Sciatic nerve (tissue), 2 donors: ENCODE results near the gene OPN1SW. TPM values are rescaled to one million over a fixed set of nuclear protein-coding genes. Genes with fewer than 3 reads are reported as not detected.
A peak's percentile ranks its signal among the peaks of the same experiment; 100 is the strongest.

Source experiments
- ATAC-seq: fragments of 200-7000 bp; cut with Tn5 transposase; one replicate; pipeline ENCODE4 v1.9.1; 2020; ENCODE audit warnings: mild to moderate bottlenecking, moderate library complexity
- DNase-seq: peaks from one replicate; pipeline ENCODE4 v3.0.0-alpha.2; 2020; ENCODE audit warnings: low spot score
- intact Hi-C: fragments of 100-400 bp; cut with DNase I; formaldehyde crosslinking; loops from one replicate; pipeline ENCODE4 v1.14.2; 2022
- total RNA-seq: library from RNA; stranded (reverse); fragmentation: NEBNext Ultra II Directional; extraction: Animal tissue kit (Norgen Biotek cat#: 25700); gene quantifications from one replicate; pipeline ENCODE4 v1.2.1, GENCODE V29; 2021
- donor health status: DM: no; HTN: no; CAD: no.
- donor health status: DM: no; HTN: no; CAD: no.

The OPN1SW gene
- total RNA-seq, 1 donor from 2014 or later: not detected

DNA sequence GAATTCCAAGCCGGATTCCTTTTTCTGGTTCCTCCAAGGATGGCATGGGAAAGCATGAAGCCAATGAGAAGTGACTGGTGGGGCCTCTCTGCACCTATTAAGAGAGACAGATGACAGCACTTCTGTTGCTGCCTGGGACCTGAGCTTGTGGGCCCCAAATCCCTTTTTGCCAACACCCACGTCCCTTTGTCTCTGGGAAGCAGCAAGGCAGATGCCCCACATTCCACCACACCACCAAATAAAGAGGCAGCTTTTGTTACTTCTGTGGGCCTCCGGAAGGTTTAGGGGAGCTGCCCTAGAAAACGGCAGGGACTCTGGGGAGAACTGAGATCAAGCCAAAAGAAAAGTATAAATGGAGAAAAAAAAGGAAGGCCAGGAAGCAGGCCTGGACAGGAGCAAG lies 19.5 kb upstream of the OPN1SW start:
- ATAC-seq: no peak
- DNase-seq: no peak
- intact Hi-C loops: no loop called here

DNA sequence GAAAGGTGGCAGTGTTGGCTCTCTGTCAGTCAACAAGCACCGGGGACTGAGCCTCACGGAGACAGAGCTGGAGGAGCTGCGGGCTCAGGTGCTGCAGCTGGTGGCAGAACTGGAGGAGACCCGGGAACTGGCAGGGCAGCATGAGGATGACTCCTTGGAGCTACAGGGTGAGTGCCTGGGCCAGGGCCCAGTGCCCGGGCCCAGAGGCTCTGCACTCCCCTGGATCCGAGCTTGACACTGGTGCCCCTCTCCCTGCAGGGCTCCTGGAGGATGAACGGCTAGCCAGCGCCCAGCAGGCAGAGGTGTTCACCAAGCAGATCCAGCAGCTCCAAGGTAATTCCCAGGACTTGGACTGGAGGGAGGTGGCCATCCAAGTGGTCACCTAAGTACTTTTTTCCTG lies 18.8 kb upstream of the OPN1SW start:
- intact Hi-C loops: no loop called here
- no peak for ATAC-seq
- DNase-seq: no peak

DNA sequence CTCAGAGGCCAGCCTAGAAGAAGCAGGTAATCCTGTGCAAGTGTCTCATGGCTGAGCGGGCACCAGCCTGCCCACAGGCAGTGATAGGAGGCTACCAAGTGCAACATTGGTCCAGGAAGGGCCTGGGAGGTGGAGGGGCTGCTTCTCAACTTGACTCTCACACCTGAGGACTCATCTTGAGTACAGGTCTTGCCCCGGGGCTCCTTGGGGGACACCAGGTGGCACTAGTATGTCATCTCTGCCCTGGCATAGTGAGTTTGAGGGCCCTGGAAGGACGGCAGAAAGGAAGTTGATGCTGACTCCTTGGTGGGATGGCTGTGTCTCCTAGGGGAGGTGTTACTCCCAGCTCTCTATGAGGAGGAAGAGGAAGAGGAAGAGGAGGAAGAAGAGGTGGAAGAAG lies 18.4 kb upstream of the OPN1SW start:
- DNase-seq (no peak), ATAC-seq (no peak)
- intact Hi-C loops: no loop called here

DNA sequence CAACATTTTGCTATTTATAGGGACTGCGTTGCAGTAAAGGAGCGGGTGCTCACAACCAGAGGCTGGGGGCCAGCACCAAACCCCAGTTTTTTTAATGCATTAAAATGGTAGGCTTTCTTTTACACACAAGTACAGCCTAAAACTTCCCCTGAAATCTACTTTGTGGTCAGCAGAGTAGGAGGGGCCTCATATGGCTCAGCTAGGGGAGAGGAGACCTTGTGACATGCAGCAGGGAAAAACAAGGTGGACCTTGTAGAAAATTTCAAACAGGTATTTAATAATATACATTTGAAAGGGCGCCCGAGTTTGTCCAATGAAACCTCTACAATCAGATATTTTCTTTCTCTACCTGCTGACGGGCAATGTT lies 17.6 kb upstream of the OPN1SW start:
- ATAC-seq: no peak
- no peak for DNase-seq
- intact Hi-C loops: no loop called here

DNA sequence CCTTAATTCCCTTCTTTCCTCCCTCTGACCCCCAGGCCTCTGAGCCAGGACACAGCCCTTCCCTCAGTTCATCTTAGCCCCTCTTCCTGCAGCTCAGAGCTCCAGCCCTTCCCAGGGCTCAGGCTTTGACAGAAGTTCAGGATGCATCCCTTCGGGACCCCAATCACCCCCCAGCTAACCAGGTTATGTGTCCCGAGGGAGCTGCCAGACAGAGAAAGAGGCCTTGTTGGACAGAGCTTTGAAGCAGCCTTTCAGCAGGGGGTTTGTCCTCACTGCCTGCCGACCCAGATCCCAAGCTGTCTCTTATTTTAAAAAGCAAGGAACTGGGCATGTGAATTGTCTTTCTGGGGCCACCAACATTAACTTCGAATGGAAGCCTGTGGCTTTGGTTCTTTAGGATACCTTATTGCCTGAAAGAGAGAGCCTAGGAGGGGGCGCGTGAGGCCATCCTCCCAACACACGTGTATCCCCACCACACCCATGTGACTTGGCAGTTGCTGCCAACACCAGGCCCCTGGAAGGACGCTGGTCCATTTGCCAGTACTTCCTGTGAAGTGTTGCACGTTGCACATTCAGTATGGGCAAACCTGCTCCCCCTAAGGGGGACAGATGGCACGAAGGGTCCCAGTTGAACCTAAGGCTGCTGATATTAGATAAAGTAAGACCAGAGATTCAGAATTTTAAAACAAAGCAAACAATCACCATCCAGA lies 17.0 kb upstream of the OPN1SW start:
- DNase-seq (no peak), ATAC-seq (no peak)
- intact Hi-C loops: no loop called here

DNA sequence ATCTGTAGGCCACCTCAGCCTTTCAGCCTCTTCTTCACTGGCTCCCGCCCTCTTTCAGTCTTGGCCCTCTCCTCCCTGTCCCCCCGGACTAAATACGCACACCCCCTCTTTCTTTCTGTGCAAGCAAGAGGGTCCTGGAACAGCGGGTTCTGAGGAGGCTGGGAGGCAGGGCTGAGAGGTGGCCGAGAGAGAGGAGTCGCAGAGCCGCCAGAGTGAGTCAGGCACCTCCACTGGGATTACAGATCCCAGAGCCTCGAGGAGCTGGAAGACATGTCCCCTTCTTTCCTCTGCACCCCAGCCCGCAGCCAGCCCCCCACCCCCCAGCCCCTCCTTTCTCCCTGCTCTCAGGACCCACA lies 16.4 kb upstream of the OPN1SW start:
- peak; percentile 11 for ATAC-seq
- DNase-seq: no peak
- intact Hi-C loops: no loop called here

DNA sequence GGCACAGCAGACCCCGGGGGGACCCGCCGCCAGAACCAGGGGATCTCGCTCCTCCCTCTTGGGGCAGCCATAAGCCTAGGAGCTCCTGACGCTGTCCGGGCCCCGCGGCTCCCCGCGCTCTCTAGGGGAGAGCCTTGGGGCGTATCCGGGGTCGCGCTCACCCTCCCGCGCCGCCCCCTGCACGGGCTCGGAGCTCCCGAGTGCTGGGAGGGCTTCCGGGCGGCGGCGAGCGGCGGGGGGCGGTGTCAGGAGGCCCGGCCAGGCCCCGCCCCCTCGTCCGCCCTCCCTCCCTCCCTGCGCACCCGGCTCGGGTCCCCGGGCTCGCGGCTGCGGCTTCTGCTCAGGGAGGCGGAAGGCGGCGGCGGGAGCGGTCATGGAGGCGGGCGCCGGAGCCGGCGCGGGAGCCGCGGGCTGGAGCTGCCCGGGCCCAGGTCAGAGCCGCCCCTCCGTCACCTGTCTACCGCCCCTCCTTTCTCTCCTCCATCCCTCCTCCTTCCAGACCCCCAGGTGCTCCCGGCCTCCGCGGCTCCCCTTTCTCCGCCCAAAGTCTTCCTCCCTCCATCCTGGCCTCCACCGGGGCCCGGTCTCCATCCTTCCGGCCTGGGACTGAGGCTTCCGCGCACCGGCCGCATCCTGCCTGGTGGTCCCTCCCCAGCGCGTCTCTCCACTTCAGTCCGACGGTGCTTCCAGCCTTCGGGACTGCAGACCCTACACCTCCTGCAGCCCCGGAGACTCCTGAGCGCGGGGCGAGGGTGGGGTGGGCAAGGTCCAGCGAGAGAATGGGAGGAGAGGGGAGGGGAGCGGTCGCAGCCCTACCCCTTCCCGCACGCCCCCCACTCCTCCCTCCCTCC lies 15.8 kb upstream of the OPN1SW start, which contains the start of gene CCDC136:
TSS of gene CCDC136 (plus strand) at position 848 of the 851 bp plus-strand sequence. CDS start 444 bp downstream, outside the sequence.
- ATAC-seq: peak; percentile 75
- intact Hi-C loops: no loop called here
- peak; percentile 81 for DNase-seq

DNA sequence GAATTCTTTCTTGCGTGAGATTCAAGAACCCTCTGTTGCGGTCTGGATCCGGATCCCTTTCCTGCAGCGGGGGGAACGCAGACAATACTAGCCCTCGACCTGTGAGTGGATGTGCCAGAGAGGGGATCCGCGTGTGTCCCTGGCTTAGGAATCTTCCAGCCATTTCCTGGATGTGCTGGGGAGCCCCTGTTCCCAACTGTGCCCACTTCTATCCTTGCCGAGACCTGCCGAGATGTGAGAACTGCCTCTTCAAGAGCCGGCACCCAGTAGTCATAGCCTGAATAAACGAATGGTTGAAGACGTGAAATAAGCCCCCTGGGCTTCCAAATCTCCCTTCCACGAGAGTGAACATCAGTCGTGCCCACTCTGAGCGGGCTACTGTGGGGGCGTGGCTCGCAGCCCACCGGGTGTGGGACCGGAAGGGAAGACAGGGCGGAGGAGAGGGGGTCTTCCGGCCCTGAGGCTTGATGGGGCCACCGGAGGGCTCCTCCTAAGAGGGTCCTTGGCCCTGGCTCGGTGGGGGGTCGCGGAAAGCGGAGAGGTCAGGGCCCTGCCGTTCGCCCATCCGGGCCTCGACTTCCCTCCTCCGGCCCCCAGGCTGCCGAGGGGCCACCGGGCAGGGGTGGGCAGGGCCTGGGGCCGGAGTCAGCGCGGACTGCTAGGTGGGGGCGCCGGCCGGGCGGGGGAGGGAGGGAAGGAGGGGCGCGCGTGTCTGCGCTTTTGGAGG lies 14.9 kb upstream of the OPN1SW start:
- ATAC-seq (peak; percentile 41), DNase-seq (no peak)
- intact Hi-C loops: no loop called here

DNA sequence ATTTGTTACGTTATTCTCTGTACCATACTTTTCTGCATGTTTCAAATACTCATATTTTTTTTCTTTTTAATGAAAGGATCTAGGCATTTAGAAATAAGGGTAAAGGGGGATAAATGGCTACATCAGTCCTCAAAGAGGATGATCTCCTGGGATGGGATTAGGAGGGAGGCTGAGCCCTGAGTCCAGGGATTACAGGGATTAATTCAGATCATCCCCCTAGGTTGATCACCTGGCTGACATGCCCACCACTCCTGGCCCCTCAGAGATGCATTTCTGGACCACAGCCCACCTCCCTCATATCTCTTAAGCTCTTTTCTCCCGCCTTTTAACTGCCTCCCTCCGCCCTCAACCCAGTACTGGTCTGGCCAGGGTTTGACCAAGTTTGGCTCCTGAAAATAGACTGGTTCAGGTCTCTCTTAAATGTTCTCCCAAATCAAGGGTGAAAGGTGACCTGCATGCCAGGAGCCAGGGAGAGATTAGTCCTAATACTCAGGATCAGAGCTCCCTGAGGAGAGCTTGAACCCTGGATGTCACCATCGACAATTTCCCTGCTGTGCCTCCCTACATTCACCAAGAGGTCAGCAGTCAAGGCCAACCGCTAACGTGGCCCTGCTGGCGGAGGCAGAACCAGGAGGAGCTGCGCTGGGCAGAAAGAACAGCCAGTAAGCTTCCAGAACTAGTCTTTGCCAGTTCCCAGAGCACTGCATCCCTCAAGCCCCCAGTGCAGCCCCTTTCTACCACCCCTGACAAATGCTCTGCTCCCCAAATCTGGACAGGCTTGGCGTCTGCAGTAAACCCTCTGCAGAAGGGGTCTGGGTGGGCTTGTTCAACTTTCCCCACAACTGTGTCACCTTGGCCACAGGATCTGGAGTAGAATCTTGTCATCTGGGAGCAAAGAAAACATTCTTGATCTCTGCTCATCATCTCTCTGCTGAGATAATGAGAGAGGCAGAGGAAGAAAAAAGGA lies 13.1 kb upstream of the OPN1SW start:
- ATAC-seq: no peak
- intact Hi-C loops: no loop called here
- DNase-seq: no peak

DNA sequence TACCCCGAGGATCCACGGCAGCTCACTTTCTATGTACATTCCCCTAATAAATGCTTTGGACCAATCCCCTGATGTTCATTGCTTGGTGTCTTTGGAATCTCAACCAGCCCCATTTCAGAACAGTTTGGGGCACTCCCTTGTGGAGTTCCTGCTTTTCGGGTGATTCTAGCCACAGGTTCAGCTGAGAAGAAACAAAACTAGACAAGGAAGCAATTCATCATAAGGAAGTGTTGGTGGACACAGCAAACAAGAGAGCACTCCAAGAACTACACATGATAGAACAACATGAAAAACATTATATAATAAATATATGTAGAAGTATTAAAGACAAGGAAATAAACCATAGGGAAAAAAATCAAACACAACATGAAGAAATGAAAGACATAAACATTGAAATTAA lies 10.1 kb upstream of the OPN1SW start:
- intact Hi-C loops: no loop called here
- ATAC-seq (no peak), DNase-seq (no peak)

DNA sequence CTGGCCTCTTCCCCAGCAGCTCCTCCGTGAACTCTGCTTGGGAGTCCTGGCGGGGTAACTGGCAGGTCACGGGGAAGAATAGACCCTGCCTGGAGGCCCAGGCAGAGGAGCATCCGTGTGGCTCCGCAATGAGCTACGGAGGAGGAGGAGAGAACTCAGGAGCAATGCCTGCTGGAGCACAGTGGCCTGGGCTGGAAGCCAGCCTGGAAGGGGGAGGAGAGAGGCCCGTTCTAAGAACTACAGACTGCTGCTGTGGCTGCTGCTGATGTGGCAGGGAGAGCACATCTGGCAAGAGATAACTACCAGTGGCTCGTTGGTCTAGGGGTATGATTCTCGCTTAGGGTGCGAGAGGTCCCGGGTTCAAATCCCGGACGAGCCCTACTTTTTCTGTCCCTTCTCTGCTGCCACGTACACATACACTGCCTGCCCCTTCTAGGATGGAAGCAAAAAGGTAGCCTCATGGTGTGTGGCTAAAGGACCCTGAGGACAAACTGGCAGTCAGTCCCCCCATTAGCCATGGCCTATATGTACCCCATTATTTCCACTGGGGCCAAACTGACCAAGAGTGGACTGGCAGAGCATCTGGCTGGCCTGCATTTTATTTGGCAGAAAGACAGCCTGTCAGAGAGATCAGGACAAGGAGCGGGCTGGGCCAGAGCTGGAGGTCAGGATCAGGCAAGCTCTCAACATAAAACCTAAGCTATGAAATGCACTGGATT lies 7.7 kb upstream of the OPN1SW start:
- DNase-seq: peak; percentile 77
- ATAC-seq: peak; percentile 90
- intact Hi-C loops: no loop called here

DNA sequence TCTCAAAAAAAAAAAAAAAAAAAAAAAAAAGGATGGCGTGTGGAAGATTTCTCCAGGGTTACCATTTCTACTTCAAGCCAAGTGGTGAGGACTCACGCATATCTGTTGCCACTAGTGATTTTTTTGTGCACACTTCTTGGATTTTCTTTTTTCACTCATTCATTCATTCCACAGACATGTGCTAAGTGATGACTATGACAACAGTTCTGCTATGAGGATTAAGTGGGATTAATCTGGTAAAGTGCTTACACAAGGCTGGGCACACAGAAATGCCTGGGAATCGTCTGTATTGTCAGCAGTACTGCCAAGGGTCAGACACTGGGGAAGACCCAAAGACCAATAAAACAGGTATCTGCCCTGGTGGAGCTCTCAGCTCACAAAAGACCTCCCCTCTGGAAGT lies 6.3 kb upstream of the OPN1SW start:
- ATAC-seq (no peak), DNase-seq (no peak)
- intact Hi-C loops: no loop called here

DNA sequence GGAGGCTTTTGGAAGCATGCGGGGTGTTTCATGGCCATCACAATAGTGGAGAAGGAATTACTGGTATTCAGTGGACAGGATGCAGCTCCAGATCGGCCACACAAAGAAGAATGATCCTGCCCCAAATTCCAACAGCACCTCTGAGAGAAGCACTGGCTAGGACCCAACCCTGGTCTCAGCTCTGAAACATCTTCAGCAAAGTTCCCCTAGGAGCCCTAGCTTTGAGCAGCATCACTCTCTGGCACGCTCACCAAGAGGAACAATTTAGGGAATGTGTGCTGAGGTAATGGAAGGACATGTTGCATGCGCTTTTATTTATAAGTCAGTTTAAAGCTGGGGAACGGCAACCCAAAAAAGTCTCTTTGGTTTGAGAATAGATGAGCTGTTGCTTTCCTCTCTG lies 5.5 kb upstream of the OPN1SW start:
- intact Hi-C loops: no loop called here
- DNase-seq: no peak
- peak; percentile 80 for ATAC-seq

DNA sequence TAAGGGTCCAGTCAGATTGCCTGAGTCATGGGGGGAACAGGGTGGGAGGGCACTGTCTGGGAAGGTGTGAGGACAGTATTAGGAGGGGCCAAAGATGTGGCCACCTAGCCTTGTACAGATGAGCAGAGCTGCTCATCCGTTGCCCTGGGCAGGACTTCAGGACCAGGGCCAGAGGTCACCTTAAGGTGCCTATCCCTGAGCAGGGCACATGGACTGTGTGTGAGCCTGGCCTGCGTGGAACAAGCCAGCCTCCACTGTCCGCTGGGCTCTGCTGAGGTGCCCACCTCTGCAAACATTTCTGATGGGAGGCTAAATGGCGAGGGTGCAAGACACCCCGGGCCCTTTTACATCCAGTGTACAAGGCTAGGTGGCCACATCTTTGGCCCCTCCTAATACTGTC lies 3.4 kb upstream of the OPN1SW start:
- intact Hi-C loops: no loop called here
- ATAC-seq (no peak), DNase-seq (no peak)

DNA sequence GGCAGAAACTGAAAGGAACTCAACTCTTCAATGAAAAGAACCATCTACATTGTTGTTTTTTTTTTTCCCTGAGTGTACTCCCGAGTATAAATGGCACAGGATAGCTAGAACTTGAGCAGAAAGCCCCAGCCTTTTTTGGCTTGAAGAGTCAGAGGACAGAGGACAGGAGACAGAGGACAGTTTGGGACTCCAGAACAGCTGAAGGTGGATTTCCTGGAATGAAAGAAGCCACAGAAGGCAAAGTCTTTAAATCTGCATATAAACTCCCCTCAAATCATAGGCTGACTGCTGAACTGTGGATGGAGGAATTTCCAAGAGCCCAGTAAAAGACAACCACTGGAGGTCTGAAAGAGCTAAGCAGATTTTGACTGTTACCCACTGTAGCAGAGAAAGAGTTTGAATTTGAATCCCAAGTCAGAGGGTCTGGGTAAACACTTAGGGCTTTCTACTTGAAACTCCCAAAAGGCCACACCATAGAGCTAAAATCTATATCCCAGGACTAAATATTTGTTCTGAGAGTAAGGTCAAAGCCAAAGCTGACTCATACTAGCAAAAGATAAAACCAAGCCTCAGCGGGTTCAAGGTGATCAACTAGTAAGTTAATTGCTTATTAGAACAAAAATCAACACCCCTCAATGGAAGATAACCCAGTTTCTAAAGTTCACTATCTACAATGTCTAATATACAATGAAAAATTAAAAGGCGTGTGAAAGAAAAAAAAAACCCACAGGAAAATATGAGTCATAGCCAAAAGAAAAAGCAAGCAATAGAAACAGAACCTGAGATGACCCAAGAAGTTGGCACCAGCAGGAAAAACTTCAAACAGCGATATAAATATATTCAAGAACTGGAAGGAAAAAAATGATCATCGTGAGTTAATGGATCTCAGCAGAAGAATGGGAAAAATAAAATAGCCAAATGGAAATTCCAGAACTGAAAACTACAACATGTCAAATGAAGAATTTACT lies 1.8 kb upstream of the OPN1SW start:
- intact Hi-C loops: no loop called here
- DNase-seq: no peak
- no peak for ATAC-seq

DNA sequence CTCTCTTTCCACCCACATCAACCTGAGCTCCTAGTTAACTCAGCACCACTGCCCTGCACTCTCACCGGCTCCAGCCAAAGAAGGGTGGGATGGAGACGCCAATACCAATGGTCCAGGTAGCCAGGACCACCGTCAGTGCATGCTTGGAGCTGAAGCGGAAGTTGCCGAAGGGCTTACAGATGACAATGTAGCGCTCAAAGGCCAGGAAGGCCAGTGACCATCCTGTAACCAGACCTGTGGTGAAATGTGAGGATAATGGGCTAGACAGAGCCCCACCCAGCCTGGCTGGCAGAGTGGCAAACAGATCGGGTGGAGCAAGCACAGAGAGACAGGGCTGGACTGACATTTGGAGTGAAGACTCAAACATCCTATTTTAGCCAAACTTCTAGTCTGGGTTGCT lies 673 bp downstream of the OPN1SW start:
- ATAC-seq (no peak), DNase-seq (no peak)
- intact Hi-C loops: no loop called here

DNA sequence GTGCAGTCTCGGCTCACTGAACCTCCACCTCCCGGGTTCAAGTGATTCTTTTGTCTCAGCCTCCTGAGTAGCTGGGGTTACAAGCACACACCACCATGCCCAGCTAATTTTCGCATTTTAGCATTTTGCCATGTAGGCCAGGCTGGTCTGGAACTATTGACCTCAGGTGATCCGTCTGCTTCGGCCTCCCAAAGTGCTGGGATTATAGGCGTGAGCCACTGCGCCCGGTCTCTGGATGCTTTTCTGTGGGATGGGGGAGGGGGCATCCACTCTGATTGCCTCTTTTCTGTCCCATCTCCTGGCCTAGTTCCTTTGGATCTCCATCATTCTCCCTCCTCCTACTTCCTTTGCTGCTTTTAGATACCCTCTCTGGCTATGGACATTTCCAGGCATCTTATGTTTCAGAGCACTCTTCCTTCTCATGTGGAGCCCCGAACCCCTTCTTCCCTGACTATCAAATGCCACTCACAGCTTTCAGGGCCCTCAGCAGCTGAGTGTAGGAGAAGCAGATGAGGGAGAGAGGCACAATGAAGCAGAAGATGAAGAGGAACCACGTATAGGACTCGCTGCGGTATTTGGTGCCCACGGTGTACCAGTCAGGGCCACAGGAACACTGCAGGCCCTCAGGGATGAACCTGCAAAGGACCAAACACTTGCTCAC lies 1.4 kb downstream of the OPN1SW start:
- peak; percentile 13 for ATAC-seq
- intact Hi-C loops: no loop called here
- DNase-seq: no peak
